Stomach (tissue), 9 donors: ENCODE data around the gene RNF43. TPM values are rescaled to one million over a fixed set of nuclear protein-coding genes. Genes with fewer than 3 reads are reported as not detected.

Experiments
- DNase-seq, 2 donors: peaks; one replicate each; pipeline versions ENCODE4 v3.0.0 to v3.0.0-alpha.2; 2013 to 2019
- H3K27ac ChIP-seq, 5 donors: fragments of 200-600 bp in 4 of 5; sonication (generic) in 4 of 5; one replicate each; pipeline ENCODE4 v1.5.1; 2013 to 2019; ENCODE audit warnings: mild to moderate bottlenecking in 1 of 5, moderate library complexity in 1 of 5
- H3K27me3 ChIP-seq, 3 donors: fragments of 200-600 bp; sonication (generic); one replicate each; pipeline ENCODE4 v1.5.1; 2017 to 2019; ENCODE audit warnings: mixed run types in 1 of 3
- H3K36me3 ChIP-seq, 4 donors: fragments of 200-600 bp; sonication (generic); 1 replicate in 3 of 4; 2 replicates in 1 of 4; pipeline ENCODE4 v1.5.1; 2016 to 2019
- H3K4me1 ChIP-seq, 4 donors: fragments of 200-600 bp; sonication (generic); one replicate each; pipeline ENCODE4 v1.5.1; 2016 to 2019
- H3K4me3 ChIP-seq, 4 donors: fragments of 200-600 bp; sonication (generic) in 3 of 4; one replicate each; pipeline ENCODE4 v1.5.1; 2016 to 2019; ENCODE audit warnings: mild to moderate bottlenecking in 1 of 4
- H3K9me3 ChIP-seq, 4 donors: fragments of 200-600 bp; sonication (generic); one replicate each; pipeline ENCODE4 v1.5.1; 2016 to 2019
- CTCF ChIP-seq, 7 experiments: fragments of 450-650 bp in 4 of 7; fragments of 200-600 bp in 3 of 7; sonication (generic) in 3 of 7; IDR thresholded peaks; one replicate each; pipeline ENCODE4 v1.5.1; 2016 to 2019; ENCODE audit warnings: antibody characterized with exemption in 7 of 7, control low read depth in 2 of 7, mild to moderate bottlenecking in 1 of 7
- EP300 ChIP-seq: sonication (generic); formaldehyde crosslinking; IDR thresholded peaks from one replicate; pipeline ENCODE4 v1.6.1; 2017; ENCODE audit warnings: antibody characterized with exemption
- POLR2A ChIP-seq, 4 donors: fragments of 450-650 bp; IDR thresholded peaks; one replicate each; pipeline ENCODE4 v1.6.1; 2016; ENCODE audit warnings: antibody characterized with exemption in 4 of 4, control low read depth in 2 of 4, mild to moderate bottlenecking in 1 of 4, moderate library complexity in 1 of 4
- POLR2AphosphoS5 ChIP-seq, 3 donors: sonication (generic); formaldehyde crosslinking; IDR thresholded peaks; one replicate each; pipeline ENCODE4 v1.6.1; 2016; ENCODE audit warnings: antibody characterized with exemption in 3 of 3
- WGBS, 5 donors: extraction: QIAGEN DNeasy Blood & Tissue Kit in 3 of 5; methylation state at CpG; one replicate each; pipeline versions ENCODE4 v1.1.5 to v1.1.7; 2013 to 2018; 5-methylcytosine and 5-hydroxymethylcytosine counted together
- intact Hi-C: fragments of 100-400 bp; cut with DNase I; formaldehyde crosslinking; loops from one replicate; pipeline ENCODE4 v1.15.1; 2023; ENCODE audit warnings: low total_unique reads
- polyA plus RNA-seq, 3 donors: library from polyadenylated mRNA; stranded (reverse); fragments of 200-250 nt; gene quantifications; one replicate each; pipeline ENCODE4 v1.2.3, GENCODE V29; 2013
- total RNA-seq, 5 donors: library from RNA; depleted of rRNA; stranded (reverse); fragments of >200 nt; gene quantifications; one replicate each; pipeline versions ENCODE4 v1.1.0 to v1.2.3, GENCODE V29; 2014 to 2016
- donor health status: healthy with polysubstance abuse.
- donor health status: Bipolar disorder and iron deficiency.
- donor health status: healthy.

Gene RNF43
- total and polyA plus RNA-seq, 8 donors, result 0.92 to 269 (median 6.6) TPM

- peak in 5 of 7 experiments; percentile 43 to 72 (median 64) for TF ChIP-seq CTCF (IDR thresholded peaks at IDR 0.05)
- no peak for TF ChIP-seq POLR2A (IDR thresholded peaks at IDR 0.05)
Measured at GRCh38 chr17:58447039-58447975, 30.0 kb upstream of the RNF43 start.

GRCh38 chr17:58446086-58446485, 28.8 kb upstream of the RNF43 start:
- Histone ChIP-seq H3K4me1 (no peaks in the 10 kb centered on the region), H3K36me3 (no peaks in the 10 kb centered on the region), H3K27me3 (no peaks in the 10 kb centered on the region), H3K9me3 (no peaks in the 10 kb centered on the region), H3K27ac (no peak overlapping the region), H3K4me3 (no peak overlapping the region)
- intact Hi-C loops, result loop anchor here (10.0 kb wide), 1 partner anchor 131 kb away; no protein-coding TSS in a partner anchor
- TF ChIP-seq EP300 (no peak), POLR2A (IDR thresholded peaks at IDR 0.05) (no peak), POLR2AphosphoS5 (IDR thresholded peaks at IDR 0.05) (no peak), CTCF (IDR thresholded peaks at IDR 0.05) (no peak)
- 80 to 90% (median 83%) methylated on average over 6 of the region's 6 CpGs for WGBS, 5 donors
- DNase-seq, result no peak

More at GRCh38 chr17:58447039-58447975, 30.0 kb upstream of the RNF43 start:
- peak; percentile 80 to 88 for DNase-seq
- no peaks in the 10 kb centered on the region for H3K27me3 ChIP-seq
- no peaks in the 10 kb centered on the region for H3K9me3 ChIP-seq
- no peak overlapping the region for H3K27ac ChIP-seq
- no peaks in the 10 kb centered on the region for H3K36me3 ChIP-seq
- 68 to 74% (median 72%) methylated on average over 9 of the region's 9 CpGs for WGBS, 5 donors
- H3K4me1 ChIP-seq, result no peaks in the 10 kb centered on the region
- H3K4me3 ChIP-seq, result no peak overlapping the region
- intact Hi-C loops, result loop anchor here (10.0 kb wide), 1 partner anchor 133 kb away; no protein-coding TSS in a partner anchor

- H3K4me1 ChIP-seq, result no peaks in the 10 kb centered on the region
- 56 to 75% (median 67%) methylated on average over 5 of the region's 5 CpGs for WGBS, 5 donors
- no peak overlapping the region for H3K27ac ChIP-seq
- DNase-seq, result no peak
- no peaks in the 10 kb centered on the region for H3K9me3 ChIP-seq
- TF ChIP-seq CTCF (IDR thresholded peaks at IDR 0.05) (no peak), POLR2A (IDR thresholded peaks at IDR 0.05) (no peak), POLR2AphosphoS5 (IDR thresholded peaks at IDR 0.05) (no peak), EP300 (no peak)
- intact Hi-C loops, result no loop called here
- peaks cover 0 to 3% (median 0%) of the 10 kb centered on the region in 3 donors for H3K27me3 ChIP-seq
- H3K4me3 ChIP-seq, result no peak overlapping the region
- no peaks in the 10 kb centered on the region for H3K36me3 ChIP-seq
Measured at GRCh38 chr17:58436805-58437239, 19.5 kb upstream of the RNF43 start.

GRCh38 chr17:58436245-58436644, 18.9 kb upstream of the RNF43 start:
- Histone ChIP-seq H3K9me3 (no peaks in the 10 kb centered on the region), H3K4me1 (no peaks in the 10 kb centered on the region), H3K27ac (no peak overlapping the region), H3K27me3 (peaks cover 0 to 3% (median 0%) of the 10 kb centered on the region in 3 donors), H3K36me3 (no peaks in the 10 kb centered on the region), H3K4me3 (no peak overlapping the region)
- DNase-seq, result no peak
- intact Hi-C loops, result no loop called here
- TF ChIP-seq POLR2A (IDR thresholded peaks at IDR 0.05) (no peak), CTCF (IDR thresholded peaks at IDR 0.05) (no peak), POLR2AphosphoS5 (IDR thresholded peaks at IDR 0.05) (no peak), EP300 (no peak)
